SH-SY5Y (cell line): ENCODE data around the gene ARHGAP20.

Experiments used
- GATA2 ChIP-seq: IDR thresholded peaks from 2 replicates; pipeline ENCODE4 v1.6.1; 2011; ENCODE audit warnings: mild to moderate bottlenecking, low read depth, low read length
- GATA3 ChIP-seq: IDR thresholded peaks from 2 replicates; pipeline ENCODE4 v1.6.1; 2011; ENCODE audit warnings: low read depth, mild to moderate bottlenecking, low read length, moderate library complexity

GRCh38 chr11:110704210-110704864, 7.9 kb downstream of the ARHGAP20 start:
- TF ChIP-seq GATA3 (no peak), GATA2 (no peak)
